HG03520 (cell line): ENCODE data around the gene LRRTM4.

Source experiments
- ATAC-seq: cut with Tn5 transposase; IDR thresholded peaks from one replicate; pipeline ENCODE4 v1.9.1; 2021; ENCODE audit warnings: mild to moderate bottlenecking, moderate library complexity; ENCODE audit not compliant: unreplicated experiment

LRRTM4 gene

GRCh38 chr2:77005522-77005921 lies 516.7 kb downstream of the LRRTM4 start:
- no peak for ATAC-seq

- ATAC-seq = no peak
These were observed 520.3 kb downstream of the LRRTM4 start for GRCh38 chr2:77001895-77002294.

- ATAC-seq = no peak
These were observed 523.5 kb downstream of the LRRTM4 start for GRCh38 chr2:76998704-76999103.

GRCh38 chr2:76998152-76998551 lies 524.0 kb downstream of the LRRTM4 start:
- no peak for ATAC-seq

- no peak for ATAC-seq
These were observed 524.9 kb downstream of the LRRTM4 start for GRCh38 chr2:76997296-76997695.

GRCh38 chr2:76985387-76986136 lies 536.6 kb downstream of the LRRTM4 start:
- no peak for ATAC-seq

GRCh38 chr2:76984359-76984758 lies 537.8 kb downstream of the LRRTM4 start:
- no peak for ATAC-seq

- no peak for ATAC-seq
These were observed 541.9 kb downstream of the LRRTM4 start for GRCh38 chr2:76980067-76980787.

- no peak for ATAC-seq
These were observed 544.1 kb downstream of the LRRTM4 start for GRCh38 chr2:76977846-76978727.

- no peak for ATAC-seq
These were observed 546.4 kb downstream of the LRRTM4 start for GRCh38 chr2:76975752-76976151.

- no peak for ATAC-seq
These were observed 548.6 kb downstream of the LRRTM4 start for GRCh38 chr2:76973610-76974009.

- no peak for ATAC-seq
These were observed 556.4 kb downstream of the LRRTM4 start for GRCh38 chr2:76965772-76966171.

- ATAC-seq = no peak
These were observed 563.4 kb downstream of the LRRTM4 start for GRCh38 chr2:76958749-76959148.

- no peak for ATAC-seq
These were observed 568.3 kb downstream of the LRRTM4 start for GRCh38 chr2:76953733-76954347.

GRCh38 chr2:76946631-76947145 lies 575.5 kb downstream of the LRRTM4 start:
- no peak for ATAC-seq

- no peak for ATAC-seq
These were observed 581.6 kb downstream of the LRRTM4 start for GRCh38 chr2:76940559-76940958.

GRCh38 chr2:76938153-76938552 lies 584.0 kb downstream of the LRRTM4 start:
- no peak for ATAC-seq

- no peak for ATAC-seq
These were observed 589.6 kb downstream of the LRRTM4 start for GRCh38 chr2:76932550-76932949.

- ATAC-seq = no peak
These were observed 592.0 kb downstream of the LRRTM4 start for GRCh38 chr2:76930056-76930744.

- no peak for ATAC-seq
These were observed 594.1 kb downstream of the LRRTM4 start for GRCh38 chr2:76928026-76928425.
